OCI-LY1 (cell line): Measurements from ENCODE around the gene FADD.

Experiments used
- H2AFZ ChIP-seq: fragments of 200-600 bp; sonication (generic), shearing (Covaris generic); 2 replicates; pipeline ENCODE4 v1.6.0; 2014; ENCODE audit warnings: antibody characterized with exemption, mild to moderate bottlenecking, low read length
- H3F3A ChIP-seq: fragments of 200-600 bp; sonication (generic), shearing (Covaris generic); 2 replicates; pipeline ENCODE4 v1.6.0; 2014; ENCODE audit warnings: mild to moderate bottlenecking, antibody characterized with exemption, low read length, moderate library complexity; ENCODE audit not compliant: insufficient read depth
- H3K27ac ChIP-seq: fragments of 200-600 bp; sonication (generic); 2 replicates; pipeline ENCODE4 v1.5.1; 2014; ENCODE audit warnings: low read length, mixed run types, mild to moderate bottlenecking, low read depth; ENCODE audit not compliant: poor library complexity, severe bottlenecking
- H3K27me3 ChIP-seq: fragments of 200-600 bp; sonication (generic); 2 replicates; pipeline ENCODE4 v1.6.0; 2014; ENCODE audit warnings: antibody characterized with exemption, mild to moderate bottlenecking, low read length, moderate library complexity; ENCODE audit not compliant: insufficient read depth
- H3K36me3 ChIP-seq: fragments of 200-600 bp; sonication (generic); 2 replicates; pipeline ENCODE4 v1.6.1; 2014; ENCODE audit warnings: mild to moderate bottlenecking, antibody characterized with exemption, low read length, moderate library complexity, mixed read lengths; ENCODE audit not compliant: insufficient read depth
- H3K4me1 ChIP-seq: fragments of 200-600 bp; sonication (generic); 2 replicates; pipeline ENCODE4 v1.5.1; 2014; ENCODE audit warnings: mild to moderate bottlenecking, low read length, moderate library complexity; ENCODE audit not compliant: insufficient read depth, severe bottlenecking
- H3K4me2 ChIP-seq: fragments of 200-600 bp; sonication (generic), shearing (Covaris generic); 2 replicates; pipeline ENCODE4 v1.6.1; 2014; ENCODE audit warnings: low read length
- H3K4me3 ChIP-seq: fragments of 200-600 bp; sonication (generic); 2 replicates; pipeline ENCODE4 v1.5.1; 2014; ENCODE audit warnings: low read length, low read depth, mild to moderate bottlenecking, mixed read lengths; ENCODE audit not compliant: poor library complexity, severe bottlenecking
- H3K79me2 ChIP-seq: fragments of 200-600 bp; shearing (Covaris generic); 2 replicates; pipeline ENCODE4 v1.6.1; 2016; ENCODE audit warnings: mixed run types, low read length, mixed read lengths; ENCODE audit not compliant: insufficient read depth
- H3K9ac ChIP-seq: fragments of 200-600 bp; sonication (generic), shearing (Covaris generic); 2 replicates; pipeline ENCODE4 v1.6.1; 2014; ENCODE audit warnings: mild to moderate bottlenecking, low read length, mixed read lengths
- H3K9me2 ChIP-seq: fragments of 200-600 bp; sonication (generic), shearing (Covaris generic); 2 replicates; pipeline ENCODE4 v1.6.1; 2014; ENCODE audit warnings: low read depth, mild to moderate bottlenecking, low read length, mixed read lengths
- H3K9me3 ChIP-seq: fragments of 200-600 bp; shearing (Covaris generic); 2 replicates; pipeline ENCODE4 v1.6.1; 2014; ENCODE audit warnings: low read length, mixed read lengths
- H4K20me1 ChIP-seq: fragments of 200-600 bp; sonication (generic), shearing (Covaris generic); 2 replicates; pipeline ENCODE4 v1.6.0; 2016; ENCODE audit warnings: mild to moderate bottlenecking, low read length; ENCODE audit not compliant: insufficient read depth
- EZH2 ChIP-seq: fragments of 200-600 bp; sonication (generic), shearing (Covaris generic); IDR thresholded peaks from 2 replicates; pipeline ENCODE4 v1.8.0; 2017; ENCODE audit warnings: borderline replicate concordance, mixed run types, mild to moderate bottlenecking, antibody characterized with exemption, low read length, moderate library complexity, mixed read lengths
- TF ChIP-seq, protein P1 (sequence below): fragments of 200-600 bp; sonication (generic), shearing (Covaris generic); IDR thresholded peaks from 2 replicates; pipeline ENCODE4 v1.5.1; 2017; ENCODE audit warnings: mild to moderate bottlenecking, antibody characterized with exemption, low read length, moderate library complexity, mixed read lengths

The FADD gene

DNA sequence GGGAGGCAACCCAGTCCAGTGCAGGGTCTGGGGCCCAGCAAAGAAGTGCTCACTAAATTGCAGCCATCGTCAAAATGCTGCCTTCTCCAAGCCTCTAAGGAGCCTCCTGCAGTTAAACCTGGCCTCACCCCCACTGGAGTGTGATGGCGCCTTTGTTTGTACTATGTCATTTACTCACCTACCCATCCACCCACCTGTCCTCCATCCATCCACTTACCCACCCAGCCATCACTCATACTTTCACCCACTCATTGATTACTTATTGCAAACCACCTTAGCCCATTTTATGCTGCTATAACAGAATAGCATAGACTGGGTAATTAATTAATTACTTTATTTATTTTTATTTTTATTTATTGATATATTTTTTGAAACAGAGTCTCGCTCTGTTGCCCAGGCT is 38.6 kb downstream of the FADD start:
- H3K4me2 ChIP-seq, result no peak overlapping the region

DNA sequence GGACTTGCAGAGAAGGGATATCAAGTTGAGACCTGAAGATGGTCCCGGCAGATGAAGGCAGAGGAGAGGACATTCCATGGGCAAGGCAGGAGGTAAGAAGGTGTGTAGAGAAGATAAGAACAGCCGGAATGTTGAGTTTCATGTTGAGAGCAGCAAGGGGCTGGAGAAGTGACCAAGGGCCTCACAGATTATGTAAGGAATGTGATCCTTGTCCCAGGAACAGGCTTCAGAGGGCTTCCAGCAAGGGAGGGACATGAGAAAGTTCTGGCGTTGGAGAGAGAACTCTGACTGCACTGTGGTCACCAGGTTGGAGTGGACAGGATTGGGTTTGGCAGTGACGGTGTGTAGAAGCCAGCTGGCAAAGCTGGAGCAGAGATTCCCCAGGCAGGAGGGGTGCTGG is 39.8 kb downstream of the FADD start:
- H3K9me3 ChIP-seq, result no peaks in the 10 kb centered on the region
- H3K9ac ChIP-seq, result no peak overlapping the region
- H3K79me2 ChIP-seq, result no peaks in the 10 kb centered on the region
- H3K4me3 ChIP-seq, result no peak overlapping the region
- H3K4me1 ChIP-seq, result no peaks in the 10 kb centered on the region
- H3K4me2 ChIP-seq, result no peak overlapping the region
- no peaks in the 10 kb centered on the region for H4K20me1 ChIP-seq
- H2AFZ ChIP-seq, result no peak overlapping the region
- H3K9me2 ChIP-seq, result no peaks in the 10 kb centered on the region
- no peak overlapping the region for H3K27ac ChIP-seq
- no peaks in the 10 kb centered on the region for H3K27me3 ChIP-seq
- H3F3A ChIP-seq, result no peaks in the 10 kb centered on the region
- TF ChIP-seq, protein P1, sequence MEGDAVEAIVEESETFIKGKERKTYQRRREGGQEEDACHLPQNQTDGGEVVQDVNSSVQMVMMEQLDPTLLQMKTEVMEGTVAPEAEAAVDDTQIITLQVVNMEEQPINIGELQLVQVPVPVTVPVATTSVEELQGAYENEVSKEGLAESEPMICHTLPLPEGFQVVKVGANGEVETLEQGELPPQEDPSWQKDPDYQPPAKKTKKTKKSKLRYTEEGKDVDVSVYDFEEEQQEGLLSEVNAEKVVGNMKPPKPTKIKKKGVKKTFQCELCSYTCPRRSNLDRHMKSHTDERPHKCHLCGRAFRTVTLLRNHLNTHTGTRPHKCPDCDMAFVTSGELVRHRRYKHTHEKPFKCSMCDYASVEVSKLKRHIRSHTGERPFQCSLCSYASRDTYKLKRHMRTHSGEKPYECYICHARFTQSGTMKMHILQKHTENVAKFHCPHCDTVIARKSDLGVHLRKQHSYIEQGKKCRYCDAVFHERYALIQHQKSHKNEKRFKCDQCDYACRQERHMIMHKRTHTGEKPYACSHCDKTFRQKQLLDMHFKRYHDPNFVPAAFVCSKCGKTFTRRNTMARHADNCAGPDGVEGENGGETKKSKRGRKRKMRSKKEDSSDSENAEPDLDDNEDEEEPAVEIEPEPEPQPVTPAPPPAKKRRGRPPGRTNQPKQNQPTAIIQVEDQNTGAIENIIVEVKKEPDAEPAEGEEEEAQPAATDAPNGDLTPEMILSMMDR, result no peak
- no peak for TF ChIP-seq EZH2
- no peaks in the 10 kb centered on the region for H3K36me3 ChIP-seq

More for the DNA sequence above, 38.6 kb downstream of the FADD start:
- Histone ChIP-seq H4K20me1 (no peaks in the 10 kb centered on the region), H3K79me2 (no peaks in the 10 kb centered on the region), H3K4me1 (no peaks in the 10 kb centered on the region), H3K9me2 (no peaks in the 10 kb centered on the region), H3K27me3 (no peaks in the 10 kb centered on the region), H3K9me3 (no peaks in the 10 kb centered on the region), H3K4me3 (no peak overlapping the region), H3K36me3 (no peaks in the 10 kb centered on the region), H3K27ac (no peak overlapping the region), H3F3A (no peaks in the 10 kb centered on the region), H3K9ac (no peak overlapping the region), H2AFZ (no peak overlapping the region)
- TF ChIP-seq, protein P1, result no peak
- no peak for TF ChIP-seq EZH2

DNA sequence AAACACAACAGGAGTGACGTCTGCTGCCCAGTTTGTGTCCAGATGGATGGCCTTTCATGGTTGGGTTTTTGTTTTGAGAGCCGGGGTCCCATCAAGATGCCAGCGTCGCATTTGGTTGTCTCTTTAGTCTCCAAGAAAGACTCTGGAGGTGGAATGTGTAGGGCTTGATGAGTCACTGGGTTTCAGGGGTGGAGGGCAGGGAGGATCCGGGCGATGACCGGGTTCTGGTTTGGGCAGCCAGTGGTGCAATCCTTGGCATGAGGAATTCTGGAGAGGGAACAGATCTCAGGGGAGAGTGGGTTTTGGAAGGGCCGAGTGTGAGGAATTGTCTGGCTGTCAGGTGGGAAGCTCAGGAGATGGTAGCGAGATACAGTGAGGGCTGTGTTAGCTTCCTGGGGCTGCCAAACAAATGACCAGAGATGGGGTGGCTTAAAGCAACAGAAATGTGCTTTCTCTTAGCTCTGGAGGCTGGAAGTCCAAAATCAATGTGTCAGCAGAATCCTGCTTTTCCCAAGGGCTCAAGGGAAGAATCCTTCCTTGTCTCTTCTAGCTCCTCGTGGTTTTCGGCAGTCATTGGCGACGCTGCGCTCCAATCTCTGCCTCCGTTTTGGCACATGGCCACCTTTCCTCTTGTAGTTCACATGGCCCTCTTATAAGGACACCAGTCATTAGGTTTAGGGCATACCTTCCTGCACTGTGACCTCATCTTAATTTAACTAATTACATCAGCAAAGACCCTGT is 41.0 kb downstream of the FADD start:
- Histone ChIP-seq H3K27ac (no peak overlapping the region), H3K4me2 (no peak overlapping the region), H2AFZ (no peak overlapping the region), H3K4me3 (no peak overlapping the region), H3K36me3 (no peaks in the 10 kb centered on the region), H3K9me3 (no peaks in the 10 kb centered on the region), H3K9ac (no peak overlapping the region), H3K79me2 (no peaks in the 10 kb centered on the region), H3K27me3 (no peaks in the 10 kb centered on the region), H3F3A (no peaks in the 10 kb centered on the region), H4K20me1 (no peaks in the 10 kb centered on the region), H3K9me2 (no peaks in the 10 kb centered on the region), H3K4me1 (no peaks in the 10 kb centered on the region)
- no peak for TF ChIP-seq EZH2
- TF ChIP-seq, protein P1, result no peak
